Measurements from ENCODE around the gene ZBTB17.

Gene ZBTB17

GRCh38 chr1:15946571-15947381, 29.1 kb downstream of the ZBTB17 start:
- Histone ChIP-seq H3K36me3 (ENCODE audit: control insufficient read depth, low read length) (peaks cover 82% of the 10 kb centered on the region), H3K4me1 (ENCODE audit: control insufficient read depth, low read length) (no peaks in the 10 kb centered on the region; the same call in 1 of the 2 replicates), H3K27me3 (ENCODE audit: control insufficient read depth, low read length) (no peaks in the 10 kb centered on the region), H3K4me2 (ENCODE audit: low read length) (no peak overlapping the region), H3K9me2 (replicated peaks; ENCODE audit: control insufficient read depth, low read length) (no peaks in the 10 kb centered on the region), H3K27ac (ENCODE audit: low read depth, low read length) (no peak overlapping the region), H3K4me3 (ENCODE audit: low read length) (no peak overlapping the region), H3K9me3 (ENCODE audit: control insufficient read depth, insufficient read depth, low read length) (no peaks in the 10 kb centered on the region), H3F3A (ENCODE audit: control insufficient read depth, insufficient read depth) (no peaks in the 10 kb centered on the region), H4K20me1 (ENCODE audit: control insufficient read depth, insufficient read depth, low read depth, low read length) (no peaks in the 10 kb centered on the region; the same call in 1 of the 2 replicates), H3K79me2 (ENCODE audit: control insufficient read depth, low read length) (peaks cover 31% of the 10 kb centered on the region)
- TF ChIP-seq EZH2phosphoT487 (IDR thresholded peaks at IDR 0.05; ENCODE audit: borderline replicate concordance, low read length): no peak
- TF ChIP-seq, protein P1, sequence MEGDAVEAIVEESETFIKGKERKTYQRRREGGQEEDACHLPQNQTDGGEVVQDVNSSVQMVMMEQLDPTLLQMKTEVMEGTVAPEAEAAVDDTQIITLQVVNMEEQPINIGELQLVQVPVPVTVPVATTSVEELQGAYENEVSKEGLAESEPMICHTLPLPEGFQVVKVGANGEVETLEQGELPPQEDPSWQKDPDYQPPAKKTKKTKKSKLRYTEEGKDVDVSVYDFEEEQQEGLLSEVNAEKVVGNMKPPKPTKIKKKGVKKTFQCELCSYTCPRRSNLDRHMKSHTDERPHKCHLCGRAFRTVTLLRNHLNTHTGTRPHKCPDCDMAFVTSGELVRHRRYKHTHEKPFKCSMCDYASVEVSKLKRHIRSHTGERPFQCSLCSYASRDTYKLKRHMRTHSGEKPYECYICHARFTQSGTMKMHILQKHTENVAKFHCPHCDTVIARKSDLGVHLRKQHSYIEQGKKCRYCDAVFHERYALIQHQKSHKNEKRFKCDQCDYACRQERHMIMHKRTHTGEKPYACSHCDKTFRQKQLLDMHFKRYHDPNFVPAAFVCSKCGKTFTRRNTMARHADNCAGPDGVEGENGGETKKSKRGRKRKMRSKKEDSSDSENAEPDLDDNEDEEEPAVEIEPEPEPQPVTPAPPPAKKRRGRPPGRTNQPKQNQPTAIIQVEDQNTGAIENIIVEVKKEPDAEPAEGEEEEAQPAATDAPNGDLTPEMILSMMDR (IDR thresholded peaks at IDR 0.05; ENCODE audit: low read depth, low read length, poor library complexity, severe bottlenecking): no peak

GRCh38 chr1:15945832-15946448, 30.0 kb downstream of the ZBTB17 start:
- Histone ChIP-seq H3K27ac (ENCODE audit: low read depth, low read length) (no peak overlapping the region), H3K4me3 (ENCODE audit: low read length) (no peak overlapping the region), H3K4me1 (ENCODE audit: control insufficient read depth, low read length) (no peaks in the 10 kb centered on the region; the same call in 1 of the 2 replicates), H3K9me2 (replicated peaks; ENCODE audit: control insufficient read depth, low read length) (no peaks in the 10 kb centered on the region), H3K4me2 (ENCODE audit: low read length) (no peak overlapping the region), H4K20me1 (ENCODE audit: control insufficient read depth, insufficient read depth, low read depth, low read length) (no peaks in the 10 kb centered on the region; the same call in 1 of the 2 replicates), H3K27me3 (ENCODE audit: control insufficient read depth, low read length) (no peaks in the 10 kb centered on the region), H3K9me3 (ENCODE audit: control insufficient read depth, insufficient read depth, low read length) (no peaks in the 10 kb centered on the region), H3F3A (ENCODE audit: control insufficient read depth, insufficient read depth) (no peaks in the 10 kb centered on the region), H3K36me3 (ENCODE audit: control insufficient read depth, low read length) (peaks cover 90% of the 10 kb centered on the region), H3K79me2 (ENCODE audit: control insufficient read depth, low read length) (peaks cover 29% of the 10 kb centered on the region)
- TF ChIP-seq, protein P1 (IDR thresholded peaks at IDR 0.05; ENCODE audit: low read depth, low read length, poor library complexity, severe bottlenecking): no peak
- no peak for TF ChIP-seq EZH2phosphoT487 (IDR thresholded peaks at IDR 0.05; ENCODE audit: borderline replicate concordance, low read length)

- Histone ChIP-seq H3K27ac (ENCODE audit: low read depth, low read length) (no peak overlapping the region), H3K9me2 (replicated peaks; ENCODE audit: control insufficient read depth, low read length) (no peaks in the 10 kb centered on the region), H3K36me3 (ENCODE audit: control insufficient read depth, low read length) (peaks cover 94% of the 10 kb centered on the region), H3K4me3 (ENCODE audit: low read length) (no peak overlapping the region), H3K9me3 (ENCODE audit: control insufficient read depth, insufficient read depth, low read length) (no peaks in the 10 kb centered on the region), H3K4me2 (ENCODE audit: low read length) (no peak overlapping the region), H3F3A (ENCODE audit: control insufficient read depth, insufficient read depth) (no peaks in the 10 kb centered on the region), H4K20me1 (ENCODE audit: control insufficient read depth, insufficient read depth, low read depth, low read length) (no peaks in the 10 kb centered on the region; the same call in 1 of the 2 replicates), H3K27me3 (ENCODE audit: control insufficient read depth, low read length) (no peaks in the 10 kb centered on the region), H3K79me2 (ENCODE audit: control insufficient read depth, low read length) (peaks cover 23% of the 10 kb centered on the region), H3K4me1 (ENCODE audit: control insufficient read depth, low read length) (no peaks in the 10 kb centered on the region)
- TF ChIP-seq, protein P1 (IDR thresholded peaks at IDR 0.05; ENCODE audit: low read depth, low read length, poor library complexity, severe bottlenecking): no peak
- TF ChIP-seq EZH2phosphoT487 (IDR thresholded peaks at IDR 0.05; ENCODE audit: borderline replicate concordance, low read length): no peak
These were observed 30.7 kb downstream of the ZBTB17 start for GRCh38 chr1:15945011-15945831.

All from DOHH2 (cell line).